Thyroid gland (tissue), 4 donors: ENCODE results near the gene OLFML2B. TPM values are rescaled to one million over a fixed set of nuclear protein-coding genes. Genes with fewer than 3 reads are reported as not detected.

Experiments used
- DNase-seq, 2 donors: peaks; one replicate each; pipeline ENCODE4 v3.0.0-alpha.2; 2019
- H3K27ac ChIP-seq, 3 donors: fragments of 200-600 bp; sonication (generic); 1 replicate in 2 of 3; 2 replicates in 1 of 3; pipeline ENCODE4 v1.5.1; 2016 to 2019; ENCODE audit warnings: mild to moderate bottlenecking in 1 of 3, moderate library complexity in 1 of 3
- H3K27me3 ChIP-seq: fragments of 200-600 bp; sonication (generic); one replicate; pipeline ENCODE4 v1.5.1; 2019
- H3K36me3 ChIP-seq, 2 donors: fragments of 200-600 bp; sonication (generic); one replicate each; pipeline ENCODE4 v1.5.1; 2016 to 2019
- H3K4me1 ChIP-seq, 2 donors: fragments of 200-600 bp; sonication (generic); one replicate each; pipeline ENCODE4 v1.5.1; 2017 to 2019
- H3K4me3 ChIP-seq, 3 donors: fragments of 200-600 bp; sonication (generic); replicated peaks in 1 of 3; 1 replicate in 2 of 3; 2 replicates in 1 of 3; pipeline ENCODE4 v1.5.1; 2016; ENCODE audit warnings: mild to moderate bottlenecking in 1 of 3
- H3K9me3 ChIP-seq: fragments of 200-600 bp; sonication (generic); one replicate; pipeline ENCODE4 v1.5.1; 2017
- CTCF ChIP-seq, 6 experiments: fragments of 200-600 bp in 3 of 6; fragments of 450-650 bp in 3 of 6; sonication (generic) in 3 of 6; IDR thresholded peaks; one replicate each; pipeline ENCODE4 v1.5.1; 2016 to 2019; ENCODE audit warnings: antibody characterized with exemption in 6 of 6, mild to moderate bottlenecking in 2 of 6, inconsistent platforms in 1 of 6, moderate library complexity in 1 of 6
- POLR2A ChIP-seq, 2 donors: fragments of 450-650 bp; IDR thresholded peaks; one replicate each; pipeline ENCODE4 v1.6.1; 2017; ENCODE audit warnings: antibody characterized with exemption in 2 of 2, mild to moderate bottlenecking in 2 of 2, moderate library complexity in 1 of 2
- whole genome bisulfite sequencing, 2 donors: methylation state at CpG; one replicate each; pipeline ENCODE4 v1.1.5; 2017; 5-methylcytosine and 5-hydroxymethylcytosine counted together
- intact Hi-C: fragments of 100-400 bp; cut with DNase I; formaldehyde crosslinking; loops from one replicate; pipeline ENCODE4 v1.15.1; 2023
- total RNA-seq, 4 donors: library from RNA; depleted of rRNA; stranded (reverse); fragments of >200 nt; gene quantifications; one replicate each; pipeline ENCODE4 v1.2.3, GENCODE V29; 2016

The OLFML2B gene
- total RNA-seq, 4 donors from 2014 or later: 8.0 to 18.4 (median 12.9) TPM

GRCh38 chr1:162004441-162004950, 19.2 kb downstream of the OLFML2B start:
- Histone ChIP-seq H3K9me3 (no peaks in the 10 kb centered on the region), H3K27me3 (no peaks in the 10 kb centered on the region), H3K4me3 (no peak overlapping the region), H3K36me3 (no peaks in the 10 kb centered on the region), H3K27ac (peak overlapping the region in 1 of 3 donors; percentile 45), H3K4me1 (no peaks in the 10 kb centered on the region)
- intact Hi-C loops: no loop called here
- no peak for DNase-seq
- TF ChIP-seq POLR2A (IDR thresholded peaks at IDR 0.05): no peak
- no peak for TF ChIP-seq CTCF (IDR thresholded peaks at IDR 0.05)
- 94% methylated on average over 3 of the region's 3 CpGs for WGBS, 2 donors

DNA sequence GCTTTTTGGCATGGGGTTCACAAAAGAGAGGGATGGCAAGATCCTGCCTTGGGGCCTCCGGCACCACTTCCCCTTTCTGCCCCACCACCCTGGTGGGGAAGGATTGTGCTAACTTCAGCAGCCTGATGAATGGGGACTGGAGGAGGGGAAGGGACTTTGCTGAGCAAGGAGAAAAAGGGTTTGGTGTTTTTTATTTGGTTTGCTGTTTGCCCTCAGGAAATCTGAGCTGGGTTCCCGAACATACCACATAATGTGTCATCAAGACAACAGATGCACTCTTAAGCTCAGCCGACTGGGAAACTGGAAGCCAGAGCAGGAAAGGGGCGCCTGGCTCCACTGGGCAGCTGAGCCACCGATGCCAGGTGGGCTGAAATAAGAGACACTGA, 19.8 kb downstream of the OLFML2B start:
- Histone ChIP-seq H3K27me3 (no peaks in the 10 kb centered on the region), H3K4me3 (no peak overlapping the region), H3K9me3 (no peaks in the 10 kb centered on the region), H3K36me3 (no peaks in the 10 kb centered on the region), H3K4me1 (no peaks in the 10 kb centered on the region), H3K27ac (peak overlapping the region in 2 of 3 donors; percentile 38 to 45)
- intact Hi-C loops: no loop called here
- TF ChIP-seq CTCF (IDR thresholded peaks at IDR 0.05) (no peak), POLR2A (IDR thresholded peaks at IDR 0.05) (no peak)
- peak in 1 of 2 donors; percentile 9 for DNase-seq
- 49 to 56% methylated on average over 5 of the region's 5 CpGs for WGBS, 2 donors

- no peaks in the 10 kb centered on the region for H3K27me3 ChIP-seq
- TF ChIP-seq CTCF (IDR thresholded peaks at IDR 0.05): no peak
- TF ChIP-seq POLR2A (IDR thresholded peaks at IDR 0.05): no peak
- intact Hi-C loops: no loop called here
- no peaks in the 10 kb centered on the region for H3K9me3 ChIP-seq
- no peaks in the 10 kb centered on the region for H3K4me1 ChIP-seq
- 70 to 71% methylated on average over 15 of the region's 15 CpGs for WGBS, 2 donors
- H3K36me3 ChIP-seq: no peaks in the 10 kb centered on the region
- DNase-seq: peak; percentile 26 to 31
- no peak overlapping the region for H3K4me3 ChIP-seq
- H3K27ac ChIP-seq: peak overlapping the region in 2 of 3 donors; percentile 38 to 45
Measured at GRCh38 chr1:162003061-162003829, 20.4 kb downstream of the OLFML2B start.

DNA sequence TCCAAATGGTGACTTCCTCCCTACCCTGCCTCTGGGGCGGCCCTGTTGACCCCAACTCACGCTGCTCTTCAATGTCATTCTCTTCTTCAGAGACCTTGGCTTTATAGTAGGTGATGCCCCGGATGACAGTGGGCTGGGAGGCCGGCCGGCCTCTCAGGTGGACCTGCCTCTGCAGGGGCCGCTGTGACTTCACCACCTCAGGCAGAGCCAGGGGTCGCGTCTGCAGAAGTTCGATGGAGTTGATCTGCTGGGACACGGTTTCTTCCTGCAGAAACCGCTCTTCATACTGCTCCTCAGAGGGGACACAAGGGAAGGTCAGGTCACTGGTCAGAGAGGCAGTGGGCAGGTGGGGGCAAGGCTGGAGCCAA, 23.6 kb downstream of the OLFML2B start:
- DNase-seq: no peak

More for the DNA sequence above, 23.6 kb downstream of the OLFML2B start:
- TF ChIP-seq POLR2A (IDR thresholded peaks at IDR 0.05): no peak
- TF ChIP-seq CTCF (IDR thresholded peaks at IDR 0.05): no peak
- H3K27ac ChIP-seq: no peak overlapping the region
- 96 to 98% methylated on average over 11 of the region's 11 CpGs for WGBS, 2 donors
- H3K36me3 ChIP-seq: peaks cover 0 to 5% of the 10 kb centered on the region in 2 donors
- H3K4me1 ChIP-seq: no peaks in the 10 kb centered on the region
- H3K27me3 ChIP-seq: no peaks in the 10 kb centered on the region
- no peaks in the 10 kb centered on the region for H3K9me3 ChIP-seq
- intact Hi-C loops: no loop called here
- H3K4me3 ChIP-seq: no peak overlapping the region
